ENCODE results near the gene CLDN15.
"Not testable (repeated sequence)": the region's sequence is repeated elsewhere in the genome, so short reads cannot be mapped to it uniquely, and the experiment has no call there.

Gene CLDN15, protein sequence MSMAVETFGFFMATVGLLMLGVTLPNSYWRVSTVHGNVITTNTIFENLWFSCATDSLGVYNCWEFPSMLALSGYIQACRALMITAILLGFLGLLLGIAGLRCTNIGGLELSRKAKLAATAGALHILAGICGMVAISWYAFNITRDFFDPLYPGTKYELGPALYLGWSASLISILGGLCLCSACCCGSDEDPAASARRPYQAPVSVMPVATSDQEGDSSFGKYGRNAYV

DNA sequence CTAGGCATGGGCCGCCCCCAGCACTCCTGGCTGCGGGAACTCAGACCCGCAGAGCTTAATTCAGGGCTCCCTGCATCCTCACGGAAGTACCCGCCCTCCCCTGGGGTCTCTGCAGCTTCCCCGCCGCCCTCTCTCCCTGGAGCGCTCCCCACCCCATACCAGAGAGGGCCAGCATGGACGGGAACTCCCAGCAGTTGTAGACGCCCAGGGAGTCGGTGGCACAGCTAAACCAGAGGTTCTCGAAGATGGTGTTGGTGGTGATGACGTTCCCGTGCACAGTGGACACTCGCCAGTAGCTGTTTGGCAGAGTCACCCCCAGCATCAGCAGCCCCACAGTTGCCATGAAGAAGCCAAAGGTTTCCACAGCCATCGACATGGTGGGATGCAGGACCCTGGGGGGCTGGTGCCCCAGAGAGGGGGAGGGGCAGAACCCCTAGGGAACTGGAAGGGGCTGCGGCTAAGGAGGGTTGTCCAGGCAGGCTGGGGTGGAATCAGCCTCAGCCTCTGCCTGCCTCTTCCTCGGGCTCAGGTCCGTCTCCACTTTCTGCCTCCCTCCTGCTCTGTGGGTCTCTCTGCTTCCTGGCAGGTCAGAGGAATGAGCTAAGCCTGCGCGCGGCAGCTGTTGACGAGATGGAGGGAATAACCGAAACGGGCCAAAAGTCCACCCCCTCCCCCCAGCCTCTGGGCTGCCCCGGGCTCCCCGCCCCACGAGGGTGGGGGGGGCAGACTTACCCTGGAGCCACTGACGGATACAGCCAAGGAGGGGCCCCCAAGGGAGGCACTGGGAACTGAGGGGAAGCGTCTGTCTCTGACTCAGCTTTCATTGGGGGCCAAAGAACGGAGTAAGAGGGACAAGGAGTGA is at the start of gene CLDN15:
Gene CLDN15 (minus strand): TSS at position 597 of the 862 bp plus-strand sequence. CDS start 221 bp downstream, at position 376.
- no peak for DNase-seq (ENCODE audit: low spot score)
- H3K27ac ChIP-seq (ENCODE audit: poor library complexity, severe bottlenecking) = no peak within 1 kb of the TSS
- no peak within 1 kb of the TSS for H3K4me3 ChIP-seq (ENCODE audit: severe bottlenecking)
- no peaks in the 10 kb centered on the region for H3K27me3 ChIP-seq (ENCODE audit: insufficient read depth, poor library complexity, severe bottlenecking)
- ATAC-seq (ENCODE audit: low read depth) = no peak
- peaks cover 3% of the 10 kb centered on the region for H3K4me1 ChIP-seq (ENCODE audit: insufficient read depth, poor library complexity, severe bottlenecking)
- TF ChIP-seq, protein P1, sequence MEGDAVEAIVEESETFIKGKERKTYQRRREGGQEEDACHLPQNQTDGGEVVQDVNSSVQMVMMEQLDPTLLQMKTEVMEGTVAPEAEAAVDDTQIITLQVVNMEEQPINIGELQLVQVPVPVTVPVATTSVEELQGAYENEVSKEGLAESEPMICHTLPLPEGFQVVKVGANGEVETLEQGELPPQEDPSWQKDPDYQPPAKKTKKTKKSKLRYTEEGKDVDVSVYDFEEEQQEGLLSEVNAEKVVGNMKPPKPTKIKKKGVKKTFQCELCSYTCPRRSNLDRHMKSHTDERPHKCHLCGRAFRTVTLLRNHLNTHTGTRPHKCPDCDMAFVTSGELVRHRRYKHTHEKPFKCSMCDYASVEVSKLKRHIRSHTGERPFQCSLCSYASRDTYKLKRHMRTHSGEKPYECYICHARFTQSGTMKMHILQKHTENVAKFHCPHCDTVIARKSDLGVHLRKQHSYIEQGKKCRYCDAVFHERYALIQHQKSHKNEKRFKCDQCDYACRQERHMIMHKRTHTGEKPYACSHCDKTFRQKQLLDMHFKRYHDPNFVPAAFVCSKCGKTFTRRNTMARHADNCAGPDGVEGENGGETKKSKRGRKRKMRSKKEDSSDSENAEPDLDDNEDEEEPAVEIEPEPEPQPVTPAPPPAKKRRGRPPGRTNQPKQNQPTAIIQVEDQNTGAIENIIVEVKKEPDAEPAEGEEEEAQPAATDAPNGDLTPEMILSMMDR (IDR thresholded peaks at IDR 0.05; ENCODE audit: poor library complexity, severe bottlenecking) = no peak
- no peaks in the 10 kb centered on the region for H3K9me3 ChIP-seq (ENCODE audit: severe bottlenecking)
- peaks cover 11% of the 10 kb centered on the region for H3K36me3 ChIP-seq (ENCODE audit: low read depth)

DNA sequence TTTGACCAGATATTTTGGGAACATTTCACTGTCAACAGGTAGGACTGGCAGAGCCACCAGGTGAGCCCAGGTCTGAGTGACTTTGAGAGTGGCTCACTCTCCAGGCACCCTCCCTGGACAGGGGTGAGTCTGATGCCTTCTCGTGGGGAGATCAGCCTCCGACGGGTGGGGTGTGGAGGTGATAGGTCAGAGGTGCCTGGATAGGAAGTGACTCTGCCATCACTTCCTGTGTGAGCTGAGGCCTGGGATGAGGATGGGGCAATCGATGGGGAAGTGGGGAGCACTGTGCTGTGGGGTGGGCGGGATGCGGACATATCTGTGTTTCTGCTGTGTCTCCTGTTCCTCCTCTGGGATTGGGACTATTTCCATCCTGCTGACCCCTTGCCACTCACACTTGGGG is 49.4 kb upstream of the CLDN15 start:
- H3K9me3 ChIP-seq (ENCODE audit: severe bottlenecking) = no peaks in the 10 kb centered on the region
- no peak overlapping the region for H3K27ac ChIP-seq (ENCODE audit: poor library complexity, severe bottlenecking)
- H3K4me1 ChIP-seq (ENCODE audit: insufficient read depth, poor library complexity, severe bottlenecking) = no peaks in the 10 kb centered on the region
- no peak overlapping the region for H3K4me3 ChIP-seq (ENCODE audit: severe bottlenecking)
- TF ChIP-seq, protein P1 (IDR thresholded peaks at IDR 0.05; ENCODE audit: poor library complexity, severe bottlenecking) = no peak
- ATAC-seq (ENCODE audit: low read depth) (no peak), DNase-seq (ENCODE audit: low spot score) (no peak)
- no peaks in the 10 kb centered on the region for H3K36me3 ChIP-seq (ENCODE audit: low read depth)
- H3K27me3 ChIP-seq (ENCODE audit: insufficient read depth, poor library complexity, severe bottlenecking) = no peaks in the 10 kb centered on the region

DNA sequence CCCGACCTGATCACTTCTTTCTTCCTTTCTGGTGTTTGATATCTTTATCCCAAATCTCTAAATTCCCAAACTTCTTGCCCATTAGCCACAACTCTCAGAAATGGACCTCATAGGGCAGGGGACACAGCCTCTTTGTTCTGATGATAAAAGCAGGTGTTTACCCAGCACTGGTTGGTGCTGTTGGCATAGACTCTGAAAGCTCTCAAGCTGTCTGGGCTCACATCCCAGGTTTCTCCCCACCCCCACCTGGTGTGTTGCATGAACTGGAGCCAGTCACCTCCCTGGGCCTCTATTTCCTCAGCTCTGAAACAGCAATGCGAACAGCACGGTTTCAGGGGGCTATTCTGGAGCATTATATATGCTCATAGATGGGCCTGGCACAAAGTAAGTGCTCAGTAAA is 48.3 kb upstream of the CLDN15 start:
- not testable (repeated sequence) for H3K4me1 ChIP-seq (ENCODE audit: insufficient read depth, poor library complexity, severe bottlenecking); ATAC-seq (ENCODE audit: low read depth); H3K27me3 ChIP-seq (ENCODE audit: insufficient read depth, poor library complexity, severe bottlenecking); H3K27ac ChIP-seq (ENCODE audit: poor library complexity, severe bottlenecking); DNase-seq (ENCODE audit: low spot score); H3K4me3 ChIP-seq (ENCODE audit: severe bottlenecking); H3K9me3 ChIP-seq (ENCODE audit: severe bottlenecking); H3K36me3 ChIP-seq (ENCODE audit: low read depth)

DNA sequence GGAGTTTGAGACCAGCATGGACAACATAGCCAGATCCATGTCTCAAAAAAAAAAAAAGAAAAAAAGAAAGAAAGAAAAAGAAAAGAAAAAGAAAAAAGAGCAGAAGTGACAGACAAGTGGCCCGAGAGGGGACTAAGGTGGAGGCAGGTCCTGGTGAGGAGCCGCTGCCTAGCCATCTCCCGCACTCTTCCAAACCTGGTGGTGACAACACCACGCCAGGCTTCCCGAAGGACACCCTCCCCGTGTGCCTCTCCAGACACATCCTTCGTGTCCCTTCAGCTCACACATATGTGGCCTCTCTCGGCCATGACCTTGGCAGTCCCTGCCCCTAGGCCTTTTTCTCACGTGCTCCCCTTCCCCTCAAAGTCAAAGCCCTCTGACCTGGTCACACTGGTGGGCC is 47.6 kb upstream of the CLDN15 start:
- ATAC-seq (ENCODE audit: low read depth) = no peak
- DNase-seq (ENCODE audit: low spot score) = no peak
- H3K9me3 ChIP-seq (ENCODE audit: severe bottlenecking) = no peaks in the 10 kb centered on the region
- H3K27ac ChIP-seq (ENCODE audit: poor library complexity, severe bottlenecking) = no peak overlapping the region
- H3K36me3 ChIP-seq (ENCODE audit: low read depth) = no peaks in the 10 kb centered on the region
- H3K27me3 ChIP-seq (ENCODE audit: insufficient read depth, poor library complexity, severe bottlenecking) = no peaks in the 10 kb centered on the region
- TF ChIP-seq, protein P1 (IDR thresholded peaks at IDR 0.05; ENCODE audit: poor library complexity, severe bottlenecking) = no peak
- H3K4me1 ChIP-seq (ENCODE audit: insufficient read depth, poor library complexity, severe bottlenecking) = no peaks in the 10 kb centered on the region
- H3K4me3 ChIP-seq (ENCODE audit: severe bottlenecking) = no peak overlapping the region

DNA sequence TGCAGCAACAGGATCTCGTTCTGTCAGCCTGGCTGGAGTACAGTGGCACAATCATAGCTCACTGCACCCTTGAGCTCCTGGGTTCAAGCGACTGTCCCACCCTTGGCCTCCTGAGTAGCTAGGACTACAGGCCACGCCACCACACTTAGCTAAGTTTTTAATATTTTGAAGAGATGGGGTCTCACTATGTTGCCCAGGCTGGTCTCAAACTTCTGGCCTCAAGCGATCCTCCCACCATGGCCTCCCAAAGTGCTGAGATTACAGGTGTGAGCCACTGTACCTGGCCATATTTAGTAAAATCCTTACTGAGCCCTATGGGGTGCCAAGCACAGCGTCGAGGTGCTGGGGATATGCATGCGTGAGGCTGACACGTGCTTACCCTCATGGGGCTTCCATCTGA is 43.3 kb upstream of the CLDN15 start:
- not testable (repeated sequence) for H3K4me1 ChIP-seq (ENCODE audit: insufficient read depth, poor library complexity, severe bottlenecking); H3K9me3 ChIP-seq (ENCODE audit: severe bottlenecking); H3K27me3 ChIP-seq (ENCODE audit: insufficient read depth, poor library complexity, severe bottlenecking); DNase-seq (ENCODE audit: low spot score); H3K4me3 ChIP-seq (ENCODE audit: severe bottlenecking); H3K36me3 ChIP-seq (ENCODE audit: low read depth); ATAC-seq (ENCODE audit: low read depth); H3K27ac ChIP-seq (ENCODE audit: poor library complexity, severe bottlenecking)
